ENCODE measurements around the gene GAL3ST2.

The GAL3ST2 gene

DNA sequence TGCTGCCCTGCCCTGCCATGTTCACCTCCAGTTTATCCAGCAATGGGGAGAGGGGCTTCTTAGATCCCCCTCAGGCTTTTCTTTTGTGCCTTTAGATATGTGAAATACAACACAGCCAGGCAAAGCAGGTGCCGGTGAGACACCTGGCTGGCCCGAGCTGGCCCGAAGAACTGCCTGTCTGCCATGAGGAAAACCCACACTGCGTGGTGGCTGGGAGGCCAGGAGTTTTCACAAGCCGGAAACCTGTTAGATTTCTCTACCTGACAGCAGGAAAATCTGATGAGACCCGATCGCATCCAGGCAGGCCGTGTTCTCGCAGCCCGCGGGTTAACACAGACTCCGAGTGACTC, 5.7 kb upstream of the GAL3ST2 start:
- H3K4me3 ChIP-seq (replicated peaks; ENCODE audit: low read depth, low read length), result no peak overlapping the region
- no peaks in the 10 kb centered on the region; the same call in 1 of the 2 replicates for H3K27me3 ChIP-seq (replicated peaks; ENCODE audit: control insufficient read depth, insufficient read depth, low read length)
- no peak for DNase-seq (ENCODE audit: extremely low read depth, insufficient read length)
- H3K36me3 ChIP-seq (ENCODE audit: control insufficient read depth, insufficient read depth, low read length), result no peaks in the 10 kb centered on the region
- no peak for TF ChIP-seq CTCF (IDR thresholded peaks at IDR 0.05; ENCODE audit: insufficient read depth, low read length, poor library complexity, severe bottlenecking)

DNA sequence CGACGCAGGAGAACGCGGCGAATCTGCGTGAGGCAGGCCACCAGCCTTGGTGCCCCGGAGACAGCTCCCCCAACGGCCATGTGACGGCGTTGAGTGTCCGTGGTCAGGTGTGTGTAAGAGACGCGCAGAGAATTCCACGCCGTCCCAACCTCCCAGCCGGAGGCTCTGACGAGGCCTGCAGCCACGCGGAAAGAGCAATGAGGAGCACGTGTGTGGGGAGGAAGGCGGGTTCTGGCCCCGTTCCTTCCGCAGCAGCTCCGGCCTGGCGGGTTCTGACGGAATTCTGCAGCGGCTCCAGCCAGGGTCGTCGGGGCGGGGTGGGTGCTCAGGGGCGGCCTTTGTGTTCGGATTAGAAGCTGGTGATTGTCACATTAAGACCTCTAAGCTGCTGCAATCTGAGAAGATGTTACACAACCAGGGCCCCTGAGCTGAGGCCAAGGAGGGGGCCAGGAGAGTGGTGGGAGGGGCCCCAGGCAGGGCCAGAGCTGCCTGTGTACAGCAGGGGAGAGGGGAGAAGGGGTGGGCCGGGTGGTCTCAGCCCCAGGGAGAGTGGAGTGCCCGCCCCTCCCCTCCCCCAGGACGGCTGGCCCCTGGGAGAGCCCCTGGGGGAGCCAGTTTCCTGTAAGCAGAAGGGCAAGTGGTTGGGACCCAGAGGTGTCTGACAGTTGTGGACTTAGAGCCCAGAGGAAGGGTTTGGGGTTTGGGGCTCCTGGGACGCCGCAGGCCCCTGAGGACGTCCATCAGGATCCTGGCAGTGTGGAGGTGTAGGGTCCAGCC, 5.1 kb upstream of the GAL3ST2 start:
- Histone ChIP-seq H3K4me3 (replicated peaks; ENCODE audit: low read depth, low read length) (no peak overlapping the region), H3K36me3 (ENCODE audit: control insufficient read depth, insufficient read depth, low read length) (no peaks in the 10 kb centered on the region), H3K27me3 (replicated peaks; ENCODE audit: control insufficient read depth, insufficient read depth, low read length) (no peaks in the 10 kb centered on the region; the same call in 1 of the 2 replicates)
- DNase-seq (ENCODE audit: extremely low read depth, insufficient read length), result no peak
- TF ChIP-seq CTCF (IDR thresholded peaks at IDR 0.05; ENCODE audit: insufficient read depth, low read length, poor library complexity, severe bottlenecking), result no peak

- Histone ChIP-seq H3K36me3 (ENCODE audit: control insufficient read depth, insufficient read depth, low read length) (no peaks in the 10 kb centered on the region), H3K27me3 (replicated peaks; ENCODE audit: control insufficient read depth, insufficient read depth, low read length) (no peaks in the 10 kb centered on the region; the same call in 1 of the 2 replicates), H3K4me3 (replicated peaks; ENCODE audit: low read depth, low read length) (no peak overlapping the region)
- no peak for DNase-seq (ENCODE audit: extremely low read depth, insufficient read length)
- no peak for TF ChIP-seq CTCF (IDR thresholded peaks at IDR 0.05; ENCODE audit: insufficient read depth, low read length, poor library complexity, severe bottlenecking)
Measured at GRCh38 chr2:241772063-241772499, 4.5 kb upstream of the GAL3ST2 start.

- no peak for DNase-seq (ENCODE audit: extremely low read depth, insufficient read length)
- Histone ChIP-seq H3K36me3 (ENCODE audit: control insufficient read depth, insufficient read depth, low read length) (no peaks in the 10 kb centered on the region), H3K27me3 (replicated peaks; ENCODE audit: control insufficient read depth, insufficient read depth, low read length) (no peaks in the 10 kb centered on the region; the same call in 1 of the 2 replicates), H3K4me3 (replicated peaks; ENCODE audit: low read depth, low read length) (no peak overlapping the region)
- no peak for TF ChIP-seq CTCF (IDR thresholded peaks at IDR 0.05; ENCODE audit: insufficient read depth, low read length, poor library complexity, severe bottlenecking)
Measured at GRCh38 chr2:241773511-241774418, 2.9 kb upstream of the GAL3ST2 start.

DNA sequence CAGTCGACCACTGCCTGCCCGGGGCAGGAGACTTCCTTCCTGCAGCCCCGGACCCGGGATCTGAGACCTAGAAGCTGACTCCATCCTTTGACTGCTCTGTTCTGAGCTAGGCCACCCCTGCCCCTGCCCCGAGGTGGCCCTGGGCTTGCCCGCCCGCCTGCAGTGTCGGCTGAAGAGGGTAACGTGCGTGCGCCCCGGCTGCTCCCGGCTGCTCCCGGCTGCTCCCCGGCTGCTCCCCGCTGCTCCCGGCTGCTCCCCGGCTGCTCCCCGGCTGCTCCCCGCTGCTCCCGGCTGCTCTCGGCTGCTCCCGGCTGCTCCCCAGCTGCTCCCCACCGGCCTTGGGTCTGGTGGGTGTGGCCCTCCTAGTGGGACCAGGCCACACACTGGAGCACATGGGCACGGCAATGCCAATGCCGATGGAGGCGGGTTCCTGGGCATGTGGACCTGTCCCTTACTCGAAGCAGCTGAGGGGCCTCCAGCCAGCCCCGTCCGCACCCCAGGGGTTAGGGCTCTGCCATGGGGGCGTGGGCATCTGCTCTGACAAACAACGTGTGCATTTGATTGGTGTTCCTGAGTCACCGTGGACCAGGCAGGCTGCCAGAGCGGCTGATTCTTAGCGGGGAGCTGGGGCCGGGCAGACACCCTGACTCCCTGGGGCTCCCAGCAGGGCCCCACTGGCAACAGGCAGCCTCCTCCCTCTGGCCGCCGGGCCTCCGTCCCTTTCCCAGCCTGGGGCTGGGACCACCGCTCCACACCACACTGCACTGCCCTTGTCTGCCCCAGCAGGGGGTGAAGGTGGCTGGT, 2.0 kb upstream of the GAL3ST2 start:
- no peak for TF ChIP-seq CTCF (IDR thresholded peaks at IDR 0.05; ENCODE audit: insufficient read depth, low read length, poor library complexity, severe bottlenecking)
- no peak for DNase-seq (ENCODE audit: extremely low read depth, insufficient read length)
- Histone ChIP-seq H3K36me3 (ENCODE audit: control insufficient read depth, insufficient read depth, low read length) (no peaks in the 10 kb centered on the region), H3K27me3 (replicated peaks; ENCODE audit: control insufficient read depth, insufficient read depth, low read length) (no peaks in the 10 kb centered on the region; the same call in 1 of the 2 replicates), H3K4me3 (replicated peaks; ENCODE audit: low read depth, low read length) (no peak overlapping the region)
